GM12801 (cell line): Measurements from ENCODE around the gene PKP1.

Experiments used
- CTCF ChIP-seq: IDR thresholded peaks from one replicate; pipeline ENCODE4 v1.5.1; 2011; ENCODE audit warnings: control low read depth; ENCODE audit not compliant: insufficient read length; ENCODE audit errors: extremely low read depth

Gene PKP1

DNA sequence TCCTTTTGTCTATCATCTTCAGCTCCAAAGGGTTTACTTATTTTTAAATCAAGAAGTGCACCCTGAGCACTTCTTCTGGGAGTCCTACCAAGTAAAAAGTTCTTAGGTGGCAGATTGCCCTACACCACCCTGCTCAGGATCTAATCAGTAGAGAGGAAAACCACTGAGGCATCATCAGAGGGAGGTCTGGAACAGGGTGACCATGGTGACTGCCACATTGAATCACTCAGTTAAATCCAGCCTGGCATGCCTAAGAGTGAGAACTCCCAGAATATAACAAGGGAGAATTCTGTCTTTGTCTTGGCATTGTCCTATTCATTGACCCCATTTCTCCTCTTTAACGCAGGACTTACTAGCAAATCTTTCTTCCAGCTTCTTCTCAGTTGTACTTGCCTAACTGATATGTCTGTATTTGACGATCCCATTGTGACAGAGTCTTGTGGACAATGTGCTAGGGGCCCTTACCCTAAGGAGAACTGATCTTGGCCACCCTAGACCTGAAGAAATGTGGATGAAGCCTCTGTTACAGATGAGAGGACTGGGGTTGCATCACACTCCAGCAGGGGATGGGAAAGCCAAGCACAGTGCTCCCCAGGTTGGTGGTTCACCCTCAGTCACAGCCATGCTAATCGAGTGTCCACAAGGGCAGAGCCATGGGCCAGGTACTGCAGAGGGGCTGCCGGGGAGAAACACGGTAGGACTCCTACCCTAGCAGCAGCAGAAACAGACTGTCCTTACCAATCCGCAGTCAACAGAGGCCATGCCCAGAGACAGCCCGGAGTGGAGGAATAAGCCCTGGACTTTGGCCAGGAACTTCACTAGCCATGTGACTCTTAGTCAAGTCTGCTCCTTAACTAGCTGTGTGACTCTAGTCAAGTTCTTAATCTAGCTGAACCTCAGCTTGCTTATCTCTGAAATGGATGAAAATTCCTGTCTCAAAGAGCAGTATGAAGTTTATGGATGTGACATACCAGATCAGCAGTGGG lies 15.4 kb downstream of the PKP1 start:
- TF ChIP-seq CTCF = no peak

GRCh38 chr1:201299968-201300367 lies 16.7 kb downstream of the PKP1 start:
- no peak for TF ChIP-seq CTCF

- no peak for TF ChIP-seq CTCF
These were observed 17.3 kb downstream of the PKP1 start for GRCh38 chr1:201300641-201301040.

DNA sequence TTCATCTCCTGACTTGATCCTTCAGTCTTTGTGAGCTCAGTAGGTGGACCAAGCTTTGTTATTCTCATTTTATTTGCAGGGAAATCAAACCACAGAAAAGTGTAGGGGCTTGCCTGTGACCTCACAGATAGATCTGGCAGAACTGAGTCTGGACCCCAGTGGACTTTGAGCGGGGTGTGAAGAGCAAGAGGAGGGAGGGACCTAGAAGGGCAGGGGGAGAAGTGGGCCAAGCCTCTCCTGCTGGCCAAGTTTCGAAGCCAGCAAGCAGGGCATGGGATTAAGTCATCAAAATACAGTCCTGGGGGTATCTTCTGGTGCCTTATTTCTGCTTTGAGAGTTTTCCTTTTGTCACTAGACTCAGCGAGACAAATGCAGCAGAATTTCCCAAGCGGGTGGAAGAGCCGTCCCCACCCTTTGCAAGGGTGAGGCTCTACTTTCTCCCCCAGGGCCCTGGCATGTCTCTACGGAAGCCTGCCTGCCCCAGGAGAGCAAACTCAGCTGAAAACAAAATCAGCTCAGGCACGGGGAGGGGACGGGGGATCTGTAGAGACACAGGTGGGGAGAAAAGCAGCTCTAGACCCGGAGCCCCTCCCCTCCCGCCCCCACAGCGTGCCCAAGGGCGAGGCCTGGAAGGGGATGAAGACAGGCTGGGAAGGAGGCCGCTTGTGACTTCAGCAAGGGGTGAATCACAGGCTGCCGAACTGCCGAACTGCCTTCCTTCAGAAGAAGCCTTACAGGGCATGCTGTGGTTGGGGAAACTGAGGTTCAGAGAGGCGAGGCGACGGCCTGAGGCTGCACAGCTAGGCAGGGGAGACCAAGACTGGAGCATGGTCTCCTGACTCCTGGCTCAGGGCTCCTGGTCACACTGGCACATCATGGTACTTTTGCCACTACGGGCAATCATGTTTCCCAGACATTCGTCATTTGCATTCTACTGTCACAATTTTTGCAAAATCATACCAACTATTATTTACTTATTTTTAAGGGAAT lies 19.2 kb downstream of the PKP1 start:
- TF ChIP-seq CTCF = no peak

GRCh38 chr1:201304126-201304525 lies 20.8 kb downstream of the PKP1 start:
- no peak for TF ChIP-seq CTCF

GRCh38 chr1:201305815-201306214 lies 22.5 kb downstream of the PKP1 start:
- no peak for TF ChIP-seq CTCF

GRCh38 chr1:201307231-201307630 lies 23.9 kb downstream of the PKP1 start:
- no peak for TF ChIP-seq CTCF
